Lower leg skin (tissue), 3 donors: Measurements from ENCODE around the gene TSPAN16.

Experiments used
- POLR2A ChIP-seq, 2 donors: fragments of 450-650 bp; IDR thresholded peaks; one replicate each; pipeline ENCODE4 v1.6.1; 2016 to 2017; ENCODE audit warnings: antibody characterized with exemption in 2 of 2, mild to moderate bottlenecking in 1 of 2, moderate library complexity in 1 of 2
- TF ChIP-seq, protein P1 (sequence below), 3 donors: fragments of 450-650 bp; IDR thresholded peaks; one replicate each; pipeline ENCODE4 v1.5.1; 2016; ENCODE audit warnings: antibody characterized with exemption in 3 of 3, mild to moderate bottlenecking in 3 of 3, moderate library complexity in 2 of 3

DNA sequence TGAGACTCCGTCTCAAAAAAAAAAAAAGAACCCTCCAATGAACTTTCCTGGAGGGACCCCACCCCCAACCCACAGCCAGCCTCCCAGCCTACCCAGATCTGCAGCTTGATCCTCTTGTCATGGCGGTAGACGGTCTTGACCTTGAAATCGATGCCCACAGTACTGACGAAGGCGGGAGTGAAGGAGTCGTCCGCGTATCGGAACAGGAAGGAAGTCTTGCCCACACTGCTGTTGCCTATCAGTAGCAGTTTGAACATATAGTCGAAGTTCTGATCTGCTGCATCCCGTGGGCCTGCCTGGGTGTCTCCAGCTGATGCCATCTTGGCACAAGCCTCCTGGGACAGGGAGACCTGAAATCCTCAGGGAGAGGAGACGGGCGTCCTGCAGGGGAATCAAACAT lies 41.1 kb downstream of the TSPAN16 start:
- TF ChIP-seq, protein P1, sequence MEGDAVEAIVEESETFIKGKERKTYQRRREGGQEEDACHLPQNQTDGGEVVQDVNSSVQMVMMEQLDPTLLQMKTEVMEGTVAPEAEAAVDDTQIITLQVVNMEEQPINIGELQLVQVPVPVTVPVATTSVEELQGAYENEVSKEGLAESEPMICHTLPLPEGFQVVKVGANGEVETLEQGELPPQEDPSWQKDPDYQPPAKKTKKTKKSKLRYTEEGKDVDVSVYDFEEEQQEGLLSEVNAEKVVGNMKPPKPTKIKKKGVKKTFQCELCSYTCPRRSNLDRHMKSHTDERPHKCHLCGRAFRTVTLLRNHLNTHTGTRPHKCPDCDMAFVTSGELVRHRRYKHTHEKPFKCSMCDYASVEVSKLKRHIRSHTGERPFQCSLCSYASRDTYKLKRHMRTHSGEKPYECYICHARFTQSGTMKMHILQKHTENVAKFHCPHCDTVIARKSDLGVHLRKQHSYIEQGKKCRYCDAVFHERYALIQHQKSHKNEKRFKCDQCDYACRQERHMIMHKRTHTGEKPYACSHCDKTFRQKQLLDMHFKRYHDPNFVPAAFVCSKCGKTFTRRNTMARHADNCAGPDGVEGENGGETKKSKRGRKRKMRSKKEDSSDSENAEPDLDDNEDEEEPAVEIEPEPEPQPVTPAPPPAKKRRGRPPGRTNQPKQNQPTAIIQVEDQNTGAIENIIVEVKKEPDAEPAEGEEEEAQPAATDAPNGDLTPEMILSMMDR (IDR thresholded peaks at IDR 0.05): no peak
- no peak for TF ChIP-seq POLR2A (IDR thresholded peaks at IDR 0.05)
